Skeletal muscle tissue (tissue), 4 donors: ENCODE data around the gene LCN10. TPM values are rescaled to one million over a fixed set of nuclear protein-coding genes. Genes with fewer than 3 reads are reported as not detected.

ENCODE experiments used
- H3K27ac ChIP-seq: one replicate; pipeline ENCODE4 v1.7.0; 2013; ENCODE audit warnings: mild to moderate bottlenecking, low read depth, low read length, inconsistent platforms
- H3K27me3 ChIP-seq, 3 donors: one replicate each; pipeline ENCODE4 v1.7.0; 2013; ENCODE audit warnings: low read length in 3 of 3; ENCODE audit not compliant: control insufficient read depth in 3 of 3, insufficient read depth in 3 of 3
- H3K36me3 ChIP-seq, 3 donors: one replicate each; pipeline ENCODE4 v1.7.0; 2013; ENCODE audit warnings: low read length in 3 of 3; ENCODE audit not compliant: control insufficient read depth in 3 of 3, insufficient read depth in 3 of 3
- H3K4me1 ChIP-seq, 3 donors: one replicate each; pipeline ENCODE4 v1.7.0; 2013; ENCODE audit warnings: low read length in 3 of 3, mild to moderate bottlenecking in 3 of 3; ENCODE audit not compliant: control insufficient read depth in 3 of 3, insufficient read depth in 3 of 3
- H3K4me3 ChIP-seq, 3 donors: one replicate each; pipeline ENCODE4 v1.7.0; 2013; ENCODE audit warnings: low read length in 3 of 3
- H3K9ac ChIP-seq, 3 donors: one replicate each; pipeline ENCODE4 v1.7.0; 2013; ENCODE audit warnings: low read length in 3 of 3, mild to moderate bottlenecking in 3 of 3, moderate library complexity in 2 of 3, low read depth in 1 of 3
- H3K9me3 ChIP-seq, 3 donors: one replicate each; pipeline ENCODE4 v1.7.0; 2013; ENCODE audit warnings: low read length in 3 of 3; ENCODE audit not compliant: control insufficient read depth in 3 of 3
- total RNA-seq: library from RNA; depleted of rRNA; stranded (reverse); fragments of >200 nt; gene quantifications from one replicate; pipeline ENCODE4 v1.2.3, GENCODE V29; 2014
- donor health status: Osteomylitis.

LCN10 gene
- total RNA-seq, 1 donor from 2014 or later = 2.1 TPM

- H3K9ac ChIP-seq = no peak overlapping the region
- no peaks in the 10 kb centered on the region for H3K36me3 ChIP-seq
- no peak overlapping the region for H3K27ac ChIP-seq
Measured at GRCh38 chr9:136693135-136693489, 49.6 kb downstream of the LCN10 start.

GRCh38 chr9:136692185-136693134 is 50.3 kb downstream of the LCN10 start:
- no peaks in the 10 kb centered on the region for H3K36me3 ChIP-seq
- H3K9ac ChIP-seq = no peak overlapping the region
- H3K4me1 ChIP-seq = peaks cover 23 to 51% (median 47%) of the 10 kb centered on the region in 3 donors
- no peak overlapping the region for H3K4me3 ChIP-seq
- H3K27me3 ChIP-seq = peaks cover 5 to 15% (median 9%) of the 10 kb centered on the region in 3 donors
- H3K9me3 ChIP-seq = no peaks in the 10 kb centered on the region
- no peak overlapping the region for H3K27ac ChIP-seq

More at GRCh38 chr9:136693135-136693489, 49.6 kb downstream of the LCN10 start:
- Histone ChIP-seq H3K9me3 (no peaks in the 10 kb centered on the region), H3K27me3 (peaks cover 6 to 20% (median 16%) of the 10 kb centered on the region in 3 donors), H3K4me1 (peaks cover 22 to 51% (median 42%) of the 10 kb centered on the region in 3 donors), H3K4me3 (no peak overlapping the region)

GRCh38 chr9:136691316-136692184 is 51.2 kb downstream of the LCN10 start:
- Histone ChIP-seq H3K4me1 (peaks cover 23 to 47% (median 47%) of the 10 kb centered on the region in 3 donors), H3K4me3 (peak overlapping the region in 1 of 3 donors; percentile 6), H3K27me3 (peaks cover 0 to 11% (median 4%) of the 10 kb centered on the region in 3 donors), H3K9me3 (no peaks in the 10 kb centered on the region), H3K36me3 (no peaks in the 10 kb centered on the region), H3K27ac (peak overlapping the region; percentile 94), H3K9ac (peak overlapping the region in 1 of 3 donors; percentile 82)

- H3K36me3 ChIP-seq = no peaks in the 10 kb centered on the region
- no peaks in the 10 kb centered on the region for H3K9me3 ChIP-seq
- peaks cover 0 to 4% (median 0%) of the 10 kb centered on the region in 3 donors for H3K27me3 ChIP-seq
- H3K4me1 ChIP-seq = peaks cover 29 to 52% (median 50%) of the 10 kb centered on the region in 3 donors
- H3K9ac ChIP-seq = peak overlapping the region; percentile 30 to 82 (median 66)
- H3K27ac ChIP-seq = peak overlapping the region; percentile 94
- peak overlapping the region in 2 of 3 donors; percentile 22 to 39 for H3K4me3 ChIP-seq
Measured at GRCh38 chr9:136690806-136691261, 51.9 kb downstream of the LCN10 start.

GRCh38 chr9:136690104-136690805 is 52.5 kb downstream of the LCN10 start:
- Histone ChIP-seq H3K9me3 (no peaks in the 10 kb centered on the region), H3K27ac (peak overlapping the region; percentile 94), H3K36me3 (no peaks in the 10 kb centered on the region), H3K4me1 (peaks cover 35 to 54% (median 52%) of the 10 kb centered on the region in 3 donors), H3K27me3 (no peaks in the 10 kb centered on the region), H3K4me3 (peak overlapping the region in 2 of 3 donors; percentile 22 to 39), H3K9ac (peak overlapping the region; percentile 57 to 82 (median 66))

- Histone ChIP-seq H3K9me3 (no peaks in the 10 kb centered on the region), H3K4me1 (peaks cover 38 to 59% (median 53%) of the 10 kb centered on the region in 3 donors), H3K4me3 (no peak overlapping the region), H3K27me3 (no peaks in the 10 kb centered on the region), H3K9ac (peak overlapping the region in 1 of 3 donors; percentile 45), H3K27ac (peak overlapping the region; percentile 94), H3K36me3 (no peaks in the 10 kb centered on the region)
Measured at GRCh38 chr9:136689108-136689460, 53.7 kb downstream of the LCN10 start.

GRCh38 chr9:136688274-136689107 is 54.2 kb downstream of the LCN10 start:
- H3K27ac ChIP-seq = peak overlapping the region; percentile 94
- peak overlapping the region in 1 of 3 donors; percentile 79 for H3K9ac ChIP-seq
- H3K4me1 ChIP-seq = peaks cover 36 to 58% (median 52%) of the 10 kb centered on the region in 3 donors
- H3K36me3 ChIP-seq = no peaks in the 10 kb centered on the region
- H3K27me3 ChIP-seq = no peaks in the 10 kb centered on the region
- no peak overlapping the region for H3K4me3 ChIP-seq
- H3K9me3 ChIP-seq = no peaks in the 10 kb centered on the region
